Stimulated activated CD4-positive, alpha-beta T cell treated with anti-CD3 and anti-CD28 coated beads, Interleukin-1b, Interleukin-23, amount 100 ng/mL, for 4 hours (primary cell): ENCODE measurements around the gene MEX3C.

ENCODE experiments used
- DNase-seq, 2 donors: peaks; one replicate each; pipeline ENCODE4 v3.0.0-alpha.2; 2020; ENCODE audit warnings: low read depth in 2 of 2

Gene MEX3C

DNA sequence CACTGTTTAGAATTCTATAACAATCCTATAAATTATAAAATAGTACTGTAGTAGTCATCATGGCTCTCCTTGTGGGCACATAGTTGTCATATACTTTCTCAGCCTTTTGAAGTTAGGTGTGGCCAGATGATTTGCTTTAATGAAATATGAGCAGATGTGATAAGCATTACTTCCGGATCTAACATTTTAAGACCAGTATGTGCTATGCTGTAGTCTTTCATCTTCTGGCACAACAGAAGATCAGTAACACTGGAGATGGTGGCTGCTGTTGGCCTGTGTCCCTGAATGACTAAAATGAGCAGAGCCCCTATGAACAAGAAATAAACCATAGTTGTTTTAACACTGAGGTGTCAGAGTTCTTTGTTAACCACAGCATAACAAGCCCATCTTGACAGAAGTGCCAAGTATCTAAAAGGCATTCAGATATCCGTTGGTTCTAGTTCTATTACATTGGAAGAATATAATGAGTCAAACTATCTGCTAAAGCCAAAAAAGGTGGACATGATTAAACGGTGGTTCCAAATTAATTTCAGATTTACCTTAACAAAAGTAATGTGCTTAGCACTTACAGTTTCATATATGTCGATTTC lies 6.3 kb downstream of the MEX3C start:
- DNase-seq, result no peak

DNA sequence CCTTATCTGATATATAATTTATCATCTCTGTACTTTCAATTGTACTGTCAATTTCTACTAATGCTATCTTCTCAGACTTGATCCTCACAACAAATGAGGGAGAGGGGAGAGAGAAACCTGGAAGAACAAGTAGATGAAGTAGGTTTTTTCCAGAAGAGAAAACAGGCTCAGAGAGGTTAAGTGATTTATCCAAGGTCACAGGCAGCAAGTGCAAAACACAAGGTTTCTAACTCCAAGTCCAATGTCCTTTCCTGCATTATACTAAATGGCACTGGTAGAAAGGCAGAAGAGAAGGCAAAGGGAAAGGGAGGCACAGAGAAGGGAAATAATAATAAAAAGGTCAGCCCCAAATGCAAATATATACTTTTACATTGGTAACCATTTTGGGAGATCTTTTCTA lies 7.5 kb downstream of the MEX3C start:
- DNase-seq, result no peak

DNA sequence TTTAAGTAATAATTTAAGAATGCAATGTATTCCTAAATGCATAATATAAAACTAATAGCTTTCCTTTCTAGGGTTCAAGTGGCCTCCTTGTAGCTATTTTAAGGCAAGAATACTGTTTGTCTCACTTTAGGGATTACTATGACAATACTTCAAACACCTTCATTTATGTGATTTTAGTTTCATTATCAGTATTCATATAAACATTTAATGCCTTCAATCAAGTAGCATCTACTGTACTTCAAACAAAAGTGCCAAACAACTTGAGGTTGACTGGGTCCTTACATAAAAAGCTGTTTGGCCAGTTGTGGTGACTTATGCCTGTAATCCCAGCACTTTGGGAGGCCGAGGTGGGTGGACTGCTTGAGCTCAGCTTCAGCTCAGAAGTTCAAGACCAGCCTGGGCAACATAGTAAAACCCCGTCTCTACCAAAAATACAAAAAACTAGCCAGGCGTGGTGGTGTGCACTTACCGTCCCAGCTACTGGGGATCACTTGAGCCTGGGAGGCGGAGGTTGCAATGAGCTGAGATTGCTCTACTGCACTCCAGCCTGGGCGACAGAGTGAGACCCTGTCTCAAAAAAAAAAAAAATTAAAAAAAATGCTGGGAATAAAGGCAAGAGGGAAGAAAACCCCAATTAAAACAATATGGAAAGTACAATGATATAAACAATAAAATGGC lies 9.3 kb downstream of the MEX3C start:
- no peak for DNase-seq

DNA sequence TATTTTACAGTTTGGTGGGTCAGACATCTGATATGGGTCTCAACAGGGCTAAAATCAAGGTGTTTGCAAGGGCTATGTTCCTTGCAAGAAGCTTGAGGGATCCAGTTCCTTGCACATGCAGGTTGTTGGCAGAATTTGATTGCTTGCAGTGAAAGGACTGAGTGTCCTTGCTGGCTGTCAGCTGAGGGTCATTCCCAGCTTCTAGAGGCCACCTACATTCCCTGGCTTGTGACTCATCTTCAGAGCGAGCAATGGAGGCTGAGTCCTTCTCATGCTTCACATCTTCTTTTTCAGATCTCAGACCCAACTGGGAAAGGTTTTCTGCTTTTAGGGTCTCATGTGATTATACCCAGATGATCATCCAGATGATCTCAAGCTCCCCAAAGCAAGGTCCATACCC lies 12.4 kb downstream of the MEX3C start:
- DNase-seq, result no peak

DNA sequence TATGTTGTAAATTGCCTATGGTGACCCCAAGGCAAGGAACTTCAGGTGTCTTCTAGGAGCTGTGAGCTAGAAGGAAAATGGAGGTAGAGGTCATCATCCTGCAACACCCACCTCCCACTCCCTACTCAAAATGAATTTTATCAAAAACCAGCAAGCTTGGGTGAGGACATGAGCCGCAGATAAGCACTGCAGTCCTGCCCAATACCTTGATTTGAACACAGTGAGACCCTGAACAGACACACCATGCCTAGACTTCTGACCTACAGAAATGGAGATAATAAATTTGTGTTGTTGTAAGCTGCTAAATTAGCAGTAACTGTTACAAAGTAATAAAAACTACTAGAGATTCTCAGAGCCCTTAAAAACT lies 13.4 kb downstream of the MEX3C start:
- no peak for DNase-seq

DNA sequence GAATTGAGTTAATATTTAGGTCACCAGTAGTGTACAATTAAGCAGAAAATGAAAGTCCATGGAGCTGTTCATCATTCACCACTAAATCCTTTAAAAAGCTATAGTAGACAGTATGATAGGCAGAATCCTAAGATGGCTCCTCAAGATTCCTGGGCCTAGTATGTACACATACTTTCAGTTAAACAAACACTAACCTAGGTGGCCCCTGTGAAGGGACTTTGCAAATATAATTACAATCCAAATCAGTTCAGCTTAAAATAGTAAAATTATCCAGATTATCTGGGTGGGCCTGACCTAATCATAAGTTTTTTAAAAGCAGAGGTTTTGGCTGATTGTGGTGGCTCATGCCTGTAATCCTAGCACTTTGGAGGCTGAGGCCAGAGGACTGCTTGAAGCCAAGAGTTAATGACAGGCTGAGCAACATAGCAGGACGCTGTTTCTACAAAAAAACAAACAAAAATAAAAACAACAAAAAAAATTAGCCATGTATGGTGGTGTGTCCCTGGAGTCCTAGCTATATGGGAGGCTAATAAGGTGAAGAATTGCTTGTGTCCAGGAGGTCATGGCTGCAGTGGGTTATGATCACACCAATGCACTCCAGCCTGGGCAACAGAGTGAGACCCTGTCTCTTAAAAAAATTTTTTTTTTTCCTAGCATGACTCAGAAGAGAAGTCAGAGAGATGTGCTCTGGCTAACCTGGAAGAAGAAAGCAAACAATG lies 13.9 kb downstream of the MEX3C start:
- no peak for DNase-seq

DNA sequence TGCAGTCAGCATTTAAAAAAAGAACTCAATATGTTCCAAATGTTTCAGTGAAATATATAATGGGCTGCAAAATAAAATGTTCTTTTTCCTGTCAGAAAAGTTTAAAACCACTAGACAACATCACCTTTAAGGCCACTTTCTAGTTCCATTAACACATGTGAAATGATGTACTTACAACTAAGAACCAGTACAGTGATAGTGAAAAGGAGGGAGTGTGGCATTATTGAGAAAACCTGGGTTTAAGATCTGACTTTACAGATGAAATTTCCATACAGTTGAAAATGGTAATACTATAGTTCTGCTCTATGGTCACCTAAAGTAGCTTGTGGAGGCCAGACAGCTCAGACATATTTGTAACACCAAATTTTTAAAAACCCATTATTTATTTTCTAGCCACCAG lies 14.7 kb downstream of the MEX3C start:
- DNase-seq, result no peak

DNA sequence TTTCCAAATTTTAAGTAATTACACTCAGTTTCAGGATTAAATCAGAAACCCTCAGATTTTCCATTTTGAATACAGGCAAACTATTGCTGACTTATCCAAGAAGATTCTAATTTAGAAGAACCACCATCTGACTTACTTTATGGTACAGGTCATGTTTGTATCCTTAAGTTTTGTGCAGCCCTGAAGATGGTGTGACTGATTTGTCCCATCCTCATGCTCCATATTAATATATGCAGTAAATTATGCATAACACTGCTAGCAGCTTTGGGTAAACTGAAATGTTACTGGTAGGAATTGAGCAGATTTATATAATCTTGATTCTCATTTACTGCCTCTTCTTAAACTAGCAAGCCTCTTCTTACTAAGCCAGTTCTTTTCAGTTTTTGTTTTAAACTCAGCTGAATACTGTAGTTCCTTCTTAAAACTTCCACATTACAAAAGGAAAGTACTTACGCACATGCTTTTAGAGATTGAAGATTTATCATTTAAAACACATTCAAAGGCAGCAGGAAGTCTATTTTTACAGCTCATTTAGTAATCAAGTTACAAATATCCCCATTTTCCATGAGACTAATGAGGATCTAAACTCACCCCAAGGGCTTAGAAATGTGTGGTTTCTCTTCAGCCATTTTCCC lies 25.7 kb downstream of the MEX3C start:
- DNase-seq, result no peak

DNA sequence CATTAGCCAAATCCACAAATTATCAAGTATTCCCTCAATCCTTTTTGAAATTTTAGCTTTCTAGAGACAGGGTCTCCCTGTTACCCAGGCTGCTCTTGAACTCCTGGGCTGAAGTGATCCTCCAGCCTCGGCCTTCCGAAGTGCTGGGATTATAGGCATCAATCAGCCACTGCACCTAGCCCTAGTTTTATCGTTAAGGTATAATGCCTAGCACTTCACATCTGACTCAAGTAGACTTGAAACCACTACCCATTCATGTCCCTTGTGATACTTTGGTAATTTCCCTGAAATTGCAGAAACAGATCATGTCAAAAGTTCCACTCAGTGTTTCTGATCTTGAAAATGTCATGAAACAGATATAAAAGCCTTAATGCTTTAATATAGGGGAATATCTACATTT lies 26.3 kb downstream of the MEX3C start:
- DNase-seq, result no peak

DNA sequence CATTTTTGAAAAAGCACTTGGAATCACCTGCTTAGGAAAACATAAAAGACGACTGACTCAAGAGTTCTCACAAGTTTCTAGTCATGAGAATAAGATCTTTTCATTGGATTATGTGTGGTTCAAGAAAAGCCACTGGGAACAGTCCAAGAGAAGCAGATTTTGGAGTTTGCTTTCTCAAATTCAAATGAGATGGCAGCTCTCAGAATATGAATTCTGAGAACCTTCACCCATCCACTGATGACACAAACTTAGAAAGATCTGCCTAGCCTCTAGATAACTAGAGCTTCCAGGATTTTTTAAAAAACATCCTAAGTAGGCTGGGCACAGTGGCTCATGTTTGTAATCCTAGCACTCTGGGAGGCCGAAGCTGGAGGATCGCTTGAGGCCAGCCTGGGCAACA lies 26.8 kb downstream of the MEX3C start:
- DNase-seq, result no peak

DNA sequence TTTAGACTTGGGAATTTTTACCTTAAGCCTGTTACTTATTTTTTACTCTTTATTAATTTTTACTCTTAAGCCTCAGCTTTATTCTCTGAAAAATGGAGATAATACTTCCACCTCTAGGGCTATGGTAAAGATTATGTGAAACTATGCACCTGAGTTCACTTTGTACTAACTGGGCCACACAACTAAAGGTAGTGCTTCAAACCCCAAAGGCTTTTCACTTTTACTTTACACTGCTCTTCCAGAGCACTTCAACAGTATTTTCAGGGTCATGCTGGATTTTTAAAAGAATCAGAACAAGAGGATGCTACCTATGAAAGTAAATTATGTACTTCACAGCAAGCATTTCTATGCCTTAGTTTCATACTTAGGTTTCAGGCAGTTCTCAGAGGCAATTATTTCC lies 27.8 kb downstream of the MEX3C start:
- no peak for DNase-seq

DNA sequence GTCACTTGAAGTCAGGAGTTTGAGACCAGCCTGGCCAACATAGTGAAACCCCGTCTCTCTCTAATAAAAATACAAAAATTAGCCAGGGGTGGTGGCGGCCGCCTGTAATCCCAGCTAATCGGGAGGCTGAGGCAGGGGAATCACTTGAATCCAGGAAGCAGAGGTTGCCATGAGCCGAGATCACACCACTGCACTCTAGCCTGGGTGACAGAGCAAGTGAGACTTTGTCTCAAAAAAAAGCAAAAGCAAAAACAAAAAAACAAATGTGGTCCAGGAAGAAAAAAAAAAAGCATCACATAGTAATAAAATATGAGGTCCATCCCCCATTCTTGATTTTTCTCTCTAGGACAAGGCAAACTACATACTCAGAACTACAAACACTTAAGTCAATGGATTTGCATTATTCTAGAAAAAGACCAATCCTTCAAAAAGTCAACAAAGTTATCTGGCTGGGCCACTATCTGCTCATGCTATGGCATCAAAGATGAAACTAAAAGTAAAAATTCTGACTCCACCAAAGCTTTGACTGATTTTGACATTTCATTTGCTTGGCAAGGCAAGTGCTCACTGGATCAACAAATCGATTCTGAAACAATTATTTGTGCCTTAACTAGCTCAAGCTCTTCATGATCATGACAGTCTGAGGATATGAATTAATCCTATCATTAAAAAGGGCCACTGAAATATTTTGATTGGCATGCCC lies 28.4 kb downstream of the MEX3C start:
- DNase-seq, result no peak

DNA sequence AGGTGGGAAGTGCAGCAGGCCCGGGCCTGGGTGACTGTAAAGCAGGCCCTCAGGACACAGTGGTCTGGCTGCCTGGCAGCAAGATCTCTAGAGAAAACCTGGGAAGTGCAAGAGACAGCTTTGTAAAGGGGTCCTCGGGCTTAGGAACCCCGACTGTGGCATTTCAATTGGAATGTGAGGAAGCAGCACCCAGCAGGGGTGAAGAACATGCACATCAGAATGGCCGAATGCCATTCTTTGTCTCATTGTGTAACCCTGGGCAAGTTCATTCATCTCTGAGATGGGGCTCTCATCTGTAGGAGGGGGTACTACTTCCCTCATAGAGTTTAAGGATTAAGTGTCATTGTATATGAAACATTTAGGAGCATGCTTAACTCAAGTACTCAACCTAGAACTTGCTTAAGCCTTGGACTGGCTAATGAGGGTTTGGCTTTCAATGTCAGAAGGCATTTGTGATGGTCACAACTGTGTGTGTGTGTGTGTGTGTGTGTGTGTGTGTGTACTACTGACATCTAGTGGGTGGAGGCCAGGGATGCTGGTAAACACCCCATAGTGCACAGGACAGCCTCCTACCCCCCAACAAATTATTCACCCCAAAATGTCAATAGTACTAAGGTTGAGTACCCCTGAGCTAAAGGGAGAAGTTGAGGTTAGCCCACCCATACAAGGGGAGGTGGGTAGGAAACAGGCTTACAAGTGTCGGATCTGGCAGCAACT lies 29.3 kb downstream of the MEX3C start:
- DNase-seq, result no peak

DNA sequence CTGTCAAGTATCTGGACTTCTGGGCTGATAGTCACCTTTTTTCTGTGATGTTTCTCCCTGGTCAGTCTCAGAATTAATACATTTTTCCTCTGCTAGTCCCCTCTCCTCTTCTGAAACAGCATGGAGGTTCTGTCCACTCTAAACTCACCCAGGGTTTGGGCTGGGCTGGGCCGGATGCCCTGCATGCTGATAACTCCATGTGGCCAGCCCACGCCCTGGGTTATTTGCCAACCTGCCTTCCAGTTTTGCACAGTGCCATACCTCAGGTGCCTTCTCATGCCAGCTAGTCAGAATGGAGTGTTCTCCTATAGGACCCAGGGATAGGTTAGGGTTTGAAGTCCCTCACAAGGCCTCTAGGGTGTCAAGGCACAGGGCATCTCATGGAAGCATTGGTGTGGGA lies 32.2 kb downstream of the MEX3C start:
- DNase-seq, result no peak

DNA sequence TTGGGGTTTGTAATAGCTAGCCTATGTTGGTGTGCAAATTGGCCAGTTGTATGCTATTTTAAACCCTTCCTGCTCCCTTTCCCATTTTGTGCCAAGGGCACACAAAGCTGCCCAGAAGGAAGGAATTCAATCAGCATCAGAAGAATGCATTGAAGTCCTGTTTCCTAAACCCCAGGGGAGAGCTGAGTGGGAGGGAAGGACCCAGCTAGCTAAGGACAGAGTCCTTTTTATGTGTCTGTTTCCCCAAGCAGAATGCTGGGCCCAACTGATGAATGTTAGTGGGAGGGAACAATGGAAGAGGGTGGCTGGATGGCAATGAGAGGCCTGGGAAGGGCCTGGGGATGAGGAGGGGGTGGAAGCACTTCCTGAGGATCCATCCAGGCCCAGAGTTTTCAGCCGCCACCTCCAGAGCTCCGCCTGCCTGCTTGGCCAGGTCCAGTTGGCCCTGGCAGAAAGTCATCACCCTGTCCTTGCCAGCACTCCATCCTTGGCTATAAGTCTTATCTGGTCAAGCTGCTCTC lies 32.7 kb downstream of the MEX3C start:
- no peak for DNase-seq

DNA sequence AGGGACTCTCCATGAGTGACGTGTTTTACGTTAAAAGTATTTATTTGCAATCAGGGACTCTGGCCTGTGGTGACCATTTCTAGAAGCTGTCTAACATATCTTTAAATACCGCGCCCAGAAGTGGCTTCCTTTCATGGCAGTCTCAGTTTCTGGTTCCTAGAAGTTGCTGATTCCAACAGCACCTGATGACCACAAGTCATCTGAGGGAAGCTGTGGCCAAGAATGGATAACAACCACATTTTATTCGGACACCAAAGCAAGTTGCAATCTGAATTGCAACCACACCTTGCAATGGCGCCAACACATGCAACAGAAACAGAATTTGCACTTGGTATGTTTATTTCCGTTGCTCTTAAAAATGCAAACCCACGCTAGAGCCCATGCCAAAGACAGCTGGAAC lies 33.1 kb downstream of the MEX3C start:
- no peak for DNase-seq

DNA sequence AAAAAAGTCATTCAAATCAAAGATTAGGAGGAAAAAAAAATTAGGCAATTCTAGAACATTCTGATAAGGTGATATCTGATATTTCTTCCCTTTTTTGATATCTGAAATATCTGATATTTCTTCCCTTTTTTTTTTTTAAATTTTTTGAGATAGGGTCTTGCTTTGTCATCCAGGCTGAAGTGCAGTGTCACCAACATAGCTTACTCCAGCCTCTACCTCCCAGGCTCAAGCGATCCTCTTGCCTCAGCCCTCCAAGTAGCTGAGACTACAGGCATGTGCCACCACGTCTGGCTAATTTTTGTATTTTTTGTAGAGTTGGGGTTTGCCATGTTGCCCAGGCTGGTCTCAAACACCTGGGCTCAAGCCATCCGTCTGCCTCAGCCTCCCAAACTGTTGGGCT lies 33.9 kb downstream of the MEX3C start:
- DNase-seq, result no peak

DNA sequence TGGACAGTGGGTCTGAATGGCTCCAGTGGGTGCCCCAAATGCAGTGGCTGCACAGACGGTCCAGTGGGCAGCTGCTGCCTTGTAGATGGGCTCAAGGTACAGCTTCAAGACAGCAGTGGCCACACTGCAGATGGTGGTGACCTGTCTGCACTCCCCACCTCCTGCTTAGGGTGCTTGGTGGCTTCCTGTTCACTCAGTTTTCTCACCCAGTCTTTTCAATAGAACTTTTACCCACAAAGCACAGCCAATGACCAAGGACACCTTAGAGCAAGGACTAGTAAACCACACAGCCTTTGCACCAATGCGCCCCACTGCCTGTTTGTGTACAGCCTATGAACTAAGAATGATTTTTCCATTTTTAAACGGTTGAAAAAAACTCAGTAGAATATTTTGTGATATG lies 34.9 kb downstream of the MEX3C start:
- DNase-seq, result no peak

DNA sequence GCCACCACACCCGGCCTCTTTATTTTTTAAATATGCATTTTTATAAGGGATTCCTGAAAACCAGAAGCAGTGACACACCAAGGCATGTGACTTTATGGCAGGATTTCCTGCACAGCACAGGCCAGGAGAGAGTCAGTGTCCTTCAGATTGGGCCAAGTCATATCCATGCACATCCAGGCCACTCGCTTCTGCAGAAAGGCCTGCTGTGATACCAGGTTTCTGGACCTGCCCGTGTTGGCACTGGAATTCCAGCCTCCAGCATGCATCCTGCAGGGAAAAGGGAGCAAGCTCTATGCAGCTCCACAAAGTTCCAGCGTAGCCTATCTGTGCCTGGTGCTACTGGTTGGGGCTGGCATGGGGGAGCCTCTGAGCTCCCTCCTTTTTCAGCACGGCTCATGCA lies 36.8 kb downstream of the MEX3C start:
- no peak for DNase-seq

DNA sequence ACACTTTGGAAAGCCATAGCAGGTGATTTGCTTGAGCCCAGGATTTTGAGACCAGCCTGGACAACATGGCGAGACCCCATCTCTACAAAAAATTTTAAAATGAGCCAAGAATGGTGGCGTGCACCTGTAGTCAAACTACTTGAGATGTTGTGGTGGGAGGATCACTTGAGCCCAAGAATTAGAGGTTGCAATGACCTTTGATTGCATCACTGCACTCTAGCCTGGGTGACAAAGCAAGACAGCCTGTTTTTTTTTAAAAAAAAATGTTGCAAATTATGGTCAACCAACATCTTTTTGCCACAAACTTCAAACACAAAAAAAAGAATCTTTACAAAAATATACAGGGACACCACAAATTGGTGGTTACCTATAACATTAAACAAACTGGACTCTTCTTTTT lies 40.3 kb downstream of the MEX3C start:
- DNase-seq, result no peak

DNA sequence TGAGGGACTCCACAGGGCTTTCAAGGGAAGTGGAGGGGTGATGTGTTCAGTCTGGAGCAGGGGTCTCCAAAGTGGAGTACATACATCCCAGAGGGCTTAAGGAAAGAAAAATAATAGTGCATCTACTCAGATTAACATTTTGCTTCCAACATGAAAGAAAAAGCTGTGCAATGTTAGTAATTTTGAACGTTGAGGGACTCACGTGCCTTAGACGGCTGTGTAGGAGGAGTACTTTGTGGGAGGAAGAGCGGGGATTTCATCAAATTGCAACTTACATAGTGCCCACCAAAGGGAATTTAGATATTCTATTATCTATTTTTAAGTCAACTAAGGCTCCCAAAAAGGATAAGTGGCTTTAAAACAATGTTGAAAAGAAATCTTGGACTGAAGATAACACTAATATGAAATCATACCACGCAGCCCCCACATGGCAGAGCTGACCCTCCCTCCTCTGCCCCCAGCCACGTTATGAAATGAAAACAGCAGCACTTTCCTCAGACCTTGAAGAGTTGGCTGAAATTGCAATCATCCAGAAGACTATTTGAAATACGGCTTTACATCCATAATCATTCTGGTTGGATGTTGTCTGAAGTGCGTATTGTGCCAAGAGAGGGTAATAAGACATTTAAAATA lies 42.9 kb downstream of the MEX3C start:
- no peak for DNase-seq
